Jurkat, Clone E6-1 (cell line): ENCODE data around the gene LRRC45. TPM values are rescaled to one million over a fixed set of nuclear protein-coding genes. Genes with fewer than 3 reads are reported as not detected.
"Not testable (repeated sequence)": the region's sequence is repeated elsewhere in the genome, so short reads cannot be mapped to it uniquely, and the experiment has no call there.

Experiments
- DNase-seq: peaks from one replicate; pipeline ENCODE4 v3.0.0-alpha.2; 2011; ENCODE audit warnings: low read depth, low spot score
- H3K4me3 ChIP-seq: 2 replicates; pipeline ENCODE4 v1.5.1; 2011; ENCODE audit warnings: mild to moderate bottlenecking, low read length, control low read depth, moderate library complexity
- polyA plus RNA-seq: library from polyadenylated mRNA; unstranded; fragments of >200 nt; gene quantifications from one replicate; pipeline ENCODE4 v1.2.1, GENCODE V29; 2012; ENCODE audit warnings: missing spikeins; ENCODE audit not compliant: insufficient read length, insufficient read depth

The LRRC45 gene
- 34.7 TPM for polyA plus RNA-seq

DNA sequence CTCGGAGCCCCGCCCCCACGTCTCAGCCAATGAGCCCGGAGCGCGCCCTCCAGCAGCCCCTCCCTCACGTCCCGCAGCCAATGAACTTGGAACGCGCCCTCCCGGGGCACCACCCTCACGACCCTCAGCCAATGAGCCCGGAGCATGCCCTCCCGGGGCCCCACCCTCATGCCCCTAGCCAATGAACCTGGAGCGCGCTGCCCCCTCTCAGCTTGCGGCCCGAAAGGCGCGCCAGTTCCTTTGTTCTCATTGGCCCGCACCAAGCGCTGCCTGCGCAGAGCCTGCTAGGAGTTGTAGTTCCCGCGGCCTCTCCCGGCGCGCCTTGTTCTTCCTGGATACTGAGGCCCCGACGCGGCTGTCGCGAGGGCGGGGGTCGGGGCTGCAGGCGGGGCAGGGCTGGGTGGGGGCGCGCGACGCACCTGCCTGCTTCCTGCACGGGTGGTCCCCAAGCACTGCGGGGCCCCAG is at the start of gene LRRC45:
TSS of gene LRRC45 (plus strand) at position 325 of the 466 bp plus-strand sequence. CDS start 339 bp downstream, outside the sequence.
- DNase-seq: peak; percentile 99
- peak within 1 kb of the TSS; percentile 84 for H3K4me3 ChIP-seq

DNA sequence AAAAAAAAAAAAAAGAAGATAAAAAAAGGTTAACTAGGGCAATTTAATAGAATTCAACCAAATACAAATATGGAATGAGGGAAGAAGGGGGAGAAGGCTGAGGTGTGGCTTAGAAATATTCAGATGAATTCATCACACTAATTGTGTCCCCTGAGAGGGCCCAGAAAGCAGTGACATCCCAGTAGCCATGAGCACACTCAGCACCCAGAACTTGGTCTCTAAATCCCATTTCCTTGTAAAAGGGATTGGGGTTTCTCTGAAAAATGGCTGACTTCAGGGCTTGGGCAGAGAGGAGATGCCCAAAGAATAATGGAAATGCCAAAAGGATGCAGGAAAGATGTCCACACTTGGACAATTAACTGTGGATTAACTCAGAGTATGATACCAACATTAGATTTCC is 49.7 kb upstream of the LRRC45 start:
- no peak overlapping the region for H3K4me3 ChIP-seq
- DNase-seq: no peak

DNA sequence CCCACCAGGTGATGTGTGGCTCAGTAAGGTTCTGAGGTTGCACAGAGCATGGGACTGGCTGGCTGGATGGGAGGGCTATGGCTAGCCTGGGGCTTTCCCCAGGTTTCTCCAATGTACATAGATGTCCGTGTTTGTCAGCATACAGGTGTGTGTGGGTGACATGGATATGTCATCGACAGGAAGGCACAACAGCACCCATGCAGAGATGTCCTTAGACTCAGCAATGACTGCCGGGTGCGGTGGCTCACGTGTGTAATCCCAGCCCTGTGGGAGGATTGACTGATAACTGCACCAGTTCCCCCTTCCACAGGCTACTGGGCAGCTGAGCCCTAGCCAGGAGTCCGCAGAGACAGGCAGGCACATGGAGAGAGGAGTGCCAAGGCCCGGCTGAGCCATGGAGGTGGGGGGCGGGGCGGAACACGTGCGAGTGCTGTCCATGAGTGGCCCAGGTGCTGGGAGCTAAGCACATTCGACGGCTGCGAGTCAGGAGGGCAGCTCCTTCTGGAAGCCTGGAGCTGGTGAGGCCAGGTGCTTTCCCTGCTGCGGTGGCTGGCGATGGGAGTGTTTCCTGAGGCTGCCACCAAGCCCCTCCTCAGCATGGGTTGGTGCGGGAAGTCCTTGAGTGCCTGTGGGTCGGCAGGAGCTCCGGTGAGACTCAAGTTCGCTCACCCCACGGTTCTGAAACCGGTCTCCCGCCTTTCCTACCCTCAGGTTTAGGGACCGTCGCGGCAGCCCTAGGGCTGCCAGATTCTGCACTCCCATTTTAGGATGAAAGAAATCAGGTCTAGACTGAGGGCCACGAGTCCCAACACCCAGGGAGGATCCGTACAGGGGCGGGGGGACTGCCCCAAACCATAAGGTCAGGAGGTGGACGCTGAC is 46.5 kb upstream of the LRRC45 start:
- no peak for DNase-seq
- H3K4me3 ChIP-seq: peak overlapping the region; percentile 73

DNA sequence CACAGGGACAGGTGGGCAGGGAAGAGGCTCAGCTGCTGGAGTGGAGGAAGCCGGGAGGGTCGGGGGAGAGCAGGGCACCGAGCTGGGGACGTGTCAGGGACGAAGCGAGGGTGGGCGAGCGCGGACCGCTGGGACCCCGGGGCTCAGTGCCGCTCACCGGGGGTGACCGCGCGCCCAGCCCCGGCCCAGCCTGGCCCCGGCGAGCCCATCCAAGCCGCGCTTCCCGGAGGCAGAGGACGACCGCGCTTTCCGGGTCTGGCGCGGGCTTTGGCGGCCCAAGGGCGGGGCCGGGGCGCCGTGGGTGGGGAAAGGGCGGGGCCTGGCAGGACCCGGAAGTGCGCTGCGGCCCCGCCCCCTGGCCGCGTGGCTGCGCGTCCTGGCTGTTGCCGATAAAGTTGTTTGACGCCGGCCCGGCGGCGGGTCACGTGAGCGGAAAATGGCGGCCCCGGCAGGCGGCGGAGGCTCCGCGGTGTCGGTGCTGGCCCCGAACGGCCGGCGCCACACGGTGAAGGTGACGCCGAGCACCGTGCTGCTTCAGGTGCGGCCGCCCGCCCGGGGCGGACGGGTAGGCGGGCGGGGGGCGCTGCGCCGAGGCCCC is 45.8 kb upstream of the LRRC45 start, which contains the start of gene ASPSCR1:
TSS of gene ASPSCR1 (plus strand) at position 419 of the 598 bp plus-strand sequence. CDS start at position 437, 18 bp downstream.
- peak; percentile 81 for DNase-seq
- peak within 1 kb of the TSS; percentile 73 for H3K4me3 ChIP-seq

DNA sequence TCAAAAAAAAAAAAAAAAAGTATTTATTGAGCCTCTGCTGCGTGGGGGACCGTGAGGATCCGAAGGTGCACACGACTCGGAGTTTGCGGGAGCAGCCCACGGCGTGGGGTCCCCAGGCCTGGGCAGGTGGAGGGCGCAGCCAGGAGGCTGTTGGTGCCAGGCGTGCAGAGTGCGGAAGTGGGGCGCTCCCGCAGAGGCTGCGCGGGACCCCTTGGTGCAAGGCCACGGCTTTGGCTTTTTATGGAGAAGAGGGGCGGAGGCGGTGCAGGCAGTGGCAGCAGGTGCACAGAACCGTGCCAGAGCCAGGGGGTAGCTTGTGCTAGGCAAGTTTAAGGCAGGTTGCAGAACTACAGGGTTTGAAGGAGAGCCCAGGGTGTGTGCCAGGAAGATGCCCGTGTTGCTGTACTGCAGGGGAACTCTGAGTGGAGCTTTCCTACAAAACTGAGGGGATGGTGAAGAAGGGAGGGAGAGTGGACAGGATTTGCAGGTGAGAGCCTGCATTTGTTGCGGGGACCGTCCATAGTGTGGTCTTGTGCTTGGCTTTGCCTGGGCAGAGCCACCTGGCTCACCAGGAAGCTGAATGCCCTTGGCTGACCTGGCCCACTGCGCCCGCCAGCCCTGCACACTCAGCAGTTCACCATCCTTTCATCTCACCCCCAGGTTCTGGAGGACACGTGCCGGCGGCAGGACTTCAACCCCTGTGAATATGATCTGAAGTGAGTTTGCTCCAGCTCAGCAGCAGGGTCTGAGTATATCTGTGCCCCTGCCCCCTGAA is 44.4 kb upstream of the LRRC45 start:
- no peak for DNase-seq
- no peak overlapping the region for H3K4me3 ChIP-seq

DNA sequence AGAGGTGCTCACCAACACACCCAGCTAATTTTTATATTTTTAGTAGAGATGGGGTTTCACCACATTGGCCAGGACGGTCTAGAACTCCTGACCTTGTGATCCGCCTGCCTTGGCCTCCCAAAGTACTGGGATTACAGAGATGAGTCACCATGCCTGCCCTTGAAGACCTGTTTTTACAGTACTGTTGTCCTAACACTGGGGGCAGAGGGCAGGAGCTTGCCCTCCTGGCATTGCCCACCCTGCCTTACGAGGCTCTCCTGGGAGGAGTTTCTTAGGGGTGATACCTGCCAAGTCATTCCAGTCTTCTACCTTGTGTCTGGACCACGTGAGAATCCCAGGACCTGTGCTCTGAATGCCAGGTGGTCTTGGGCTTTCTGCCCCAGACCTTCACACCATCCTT is 43.0 kb upstream of the LRRC45 start:
- DNase-seq: no peak
- no peak overlapping the region for H3K4me3 ChIP-seq

DNA sequence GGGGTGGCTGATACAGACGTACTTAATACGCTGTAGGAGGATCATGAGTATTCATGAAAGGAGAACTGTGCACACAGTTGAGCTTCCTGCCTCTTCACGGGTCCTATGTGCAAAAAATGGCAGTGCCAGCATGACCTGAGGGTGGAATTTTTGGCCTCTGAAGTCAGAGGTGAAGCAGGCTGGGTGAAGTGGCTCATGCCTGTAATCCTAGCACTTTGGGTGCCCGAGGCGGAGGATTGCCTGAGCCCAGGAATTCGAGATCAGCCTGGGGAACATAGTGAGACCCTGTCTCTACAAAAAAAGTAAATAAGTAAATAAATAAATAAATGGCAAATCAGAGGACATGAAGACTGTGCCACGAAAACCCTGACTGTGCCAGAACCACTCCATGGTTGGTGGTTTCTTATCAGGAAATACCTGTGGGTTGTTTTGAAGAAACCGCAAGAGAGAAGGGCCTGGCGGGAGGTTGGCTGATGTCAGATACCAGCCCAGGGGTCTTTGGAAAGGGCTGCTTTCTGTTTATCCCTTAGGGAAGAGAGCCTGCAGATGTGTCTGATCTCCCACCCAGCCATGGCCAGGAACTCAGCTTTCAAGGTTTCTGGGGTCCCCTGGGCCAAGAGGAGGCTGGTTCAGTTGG is 42.3 kb upstream of the LRRC45 start:
- H3K4me3 ChIP-seq: no peak overlapping the region
- DNase-seq: peak; percentile 66

DNA sequence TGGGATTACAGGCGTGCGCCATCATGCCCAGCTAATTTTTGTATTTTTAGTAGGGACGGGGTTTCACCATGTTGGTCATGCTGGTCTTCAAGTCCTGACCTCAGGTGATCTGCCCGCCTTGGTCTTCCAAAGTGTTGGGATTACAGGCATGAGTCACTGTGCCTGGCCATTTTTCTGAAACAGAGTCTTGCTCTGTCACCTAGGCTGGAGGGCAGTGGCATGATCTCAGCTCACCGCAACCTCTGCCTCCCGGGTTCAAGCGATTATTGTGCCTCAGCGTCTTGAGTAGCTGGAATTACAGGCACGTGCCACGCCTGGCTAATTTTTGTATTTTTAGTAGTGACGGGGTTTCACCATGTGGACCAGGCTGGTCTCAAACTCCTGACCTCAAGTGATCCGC is 41.6 kb upstream of the LRRC45 start:
- not testable (repeated sequence) for DNase-seq, H3K4me3 ChIP-seq

DNA sequence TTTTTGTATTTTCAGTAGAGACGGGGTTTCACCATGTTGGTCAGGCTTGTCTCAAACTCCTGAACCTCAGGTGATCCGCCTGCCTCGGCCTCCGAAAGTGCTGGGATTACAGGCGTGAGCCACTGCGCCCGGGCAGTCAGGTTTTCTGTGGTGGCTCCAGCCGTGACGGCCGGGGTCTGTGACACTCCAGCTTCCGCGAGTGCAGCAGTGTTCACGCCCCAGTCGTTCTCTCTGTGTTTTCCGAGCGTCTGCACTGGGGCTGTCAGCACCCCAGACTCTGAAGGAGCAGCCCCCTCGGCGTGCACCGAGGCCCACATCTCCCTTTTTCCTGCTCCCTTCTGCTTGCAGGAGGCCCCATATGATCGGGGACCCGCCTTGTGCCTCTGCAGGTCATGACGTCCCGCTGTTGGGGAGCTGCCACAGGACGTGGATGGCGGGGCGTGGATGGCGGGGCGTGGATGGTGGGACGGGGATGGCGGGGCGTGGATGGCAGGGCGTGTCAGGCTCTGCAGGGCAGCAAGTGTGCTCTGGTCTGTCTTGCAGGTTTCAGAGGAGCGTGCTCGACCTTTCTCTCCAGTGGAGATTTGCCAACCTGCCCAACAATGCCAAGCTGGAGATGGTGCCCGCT is 40.0 kb upstream of the LRRC45 start:
- no peak for DNase-seq
- no peak overlapping the region for H3K4me3 ChIP-seq

DNA sequence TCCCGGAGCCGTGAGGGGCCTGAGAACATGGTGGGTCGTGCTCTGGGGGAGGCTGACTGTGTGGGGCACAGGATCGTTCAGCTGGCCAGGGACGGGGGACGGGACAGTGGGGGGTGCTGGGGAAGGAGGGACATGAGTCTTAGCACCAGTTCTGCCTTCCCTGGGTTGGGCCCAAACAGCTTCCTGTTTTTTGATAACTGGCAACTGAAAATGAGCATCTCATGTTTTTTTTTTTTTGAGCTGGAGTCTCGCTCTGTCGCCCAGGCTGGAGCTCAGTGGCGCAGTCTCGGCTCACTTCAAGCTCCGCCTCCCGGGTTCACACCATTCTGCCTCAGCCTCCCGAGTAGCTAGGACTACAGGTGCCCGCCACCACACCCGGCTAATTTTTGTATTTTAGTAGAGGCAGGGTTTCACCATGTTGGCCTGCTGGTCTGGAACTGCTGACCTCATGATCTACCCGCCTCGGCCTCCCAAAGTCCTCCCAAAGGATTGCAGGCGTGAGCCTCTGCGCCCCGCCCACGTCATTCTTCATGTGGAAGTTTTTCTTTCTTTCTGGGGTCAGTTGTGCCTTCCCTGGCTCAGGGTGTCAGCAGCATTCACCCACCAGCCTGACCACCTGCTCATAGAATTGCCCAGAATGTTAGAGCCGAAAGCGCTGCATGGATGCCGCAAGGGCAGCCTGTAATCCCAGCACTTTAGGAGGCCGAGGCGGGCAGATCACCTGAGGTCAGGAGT is 39.3 kb upstream of the LRRC45 start:
- H3K4me3 ChIP-seq: no peak overlapping the region
- no peak for DNase-seq

DNA sequence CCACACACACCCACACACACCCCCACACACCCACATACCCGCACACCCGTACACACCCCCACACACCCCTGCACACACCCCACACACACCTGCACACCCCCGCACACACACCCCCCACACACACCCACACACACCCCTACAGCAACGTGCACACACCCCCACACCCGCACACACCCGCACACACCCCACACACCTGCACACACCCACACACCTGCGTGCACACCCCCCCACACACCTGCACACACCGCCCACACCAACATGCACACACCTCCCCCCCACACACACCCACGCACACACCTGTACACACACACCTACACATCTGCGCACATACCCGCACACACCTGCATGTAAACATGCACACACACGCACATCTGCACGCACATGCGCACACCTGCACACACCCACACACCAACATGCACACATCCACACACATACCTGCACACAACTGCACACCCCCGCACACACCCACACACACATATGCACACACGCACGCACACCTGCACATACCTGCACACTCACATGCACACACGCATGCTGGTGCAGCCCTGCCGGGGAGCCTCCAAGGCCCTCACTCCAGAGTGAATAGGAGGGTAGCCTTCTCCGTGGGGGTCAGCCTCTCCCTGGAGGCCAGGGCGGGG is 38.2 kb upstream of the LRRC45 start:
- DNase-seq: no peak
- H3K4me3 ChIP-seq: no peak overlapping the region

DNA sequence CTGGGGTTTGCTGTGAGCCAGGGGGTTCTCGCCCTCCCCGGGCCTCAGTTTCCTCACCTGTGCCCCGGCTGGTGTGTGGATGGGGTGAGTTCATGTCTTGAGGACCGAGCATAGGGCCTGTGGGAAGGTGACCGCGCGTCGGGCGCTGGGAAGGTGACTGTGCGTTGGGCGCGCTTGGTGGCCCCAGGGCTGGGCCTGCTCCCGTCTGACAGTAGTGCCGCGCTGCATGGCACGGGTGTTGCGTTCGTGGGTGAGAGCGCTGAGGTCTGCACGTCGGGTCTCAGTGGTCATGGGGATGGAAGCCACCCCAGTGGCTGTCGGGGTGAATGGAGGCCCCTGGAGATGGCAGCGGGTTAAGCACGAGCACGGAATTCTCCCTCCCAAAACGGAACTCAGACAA is 36.5 kb upstream of the LRRC45 start:
- DNase-seq: no peak
- no peak overlapping the region for H3K4me3 ChIP-seq

DNA sequence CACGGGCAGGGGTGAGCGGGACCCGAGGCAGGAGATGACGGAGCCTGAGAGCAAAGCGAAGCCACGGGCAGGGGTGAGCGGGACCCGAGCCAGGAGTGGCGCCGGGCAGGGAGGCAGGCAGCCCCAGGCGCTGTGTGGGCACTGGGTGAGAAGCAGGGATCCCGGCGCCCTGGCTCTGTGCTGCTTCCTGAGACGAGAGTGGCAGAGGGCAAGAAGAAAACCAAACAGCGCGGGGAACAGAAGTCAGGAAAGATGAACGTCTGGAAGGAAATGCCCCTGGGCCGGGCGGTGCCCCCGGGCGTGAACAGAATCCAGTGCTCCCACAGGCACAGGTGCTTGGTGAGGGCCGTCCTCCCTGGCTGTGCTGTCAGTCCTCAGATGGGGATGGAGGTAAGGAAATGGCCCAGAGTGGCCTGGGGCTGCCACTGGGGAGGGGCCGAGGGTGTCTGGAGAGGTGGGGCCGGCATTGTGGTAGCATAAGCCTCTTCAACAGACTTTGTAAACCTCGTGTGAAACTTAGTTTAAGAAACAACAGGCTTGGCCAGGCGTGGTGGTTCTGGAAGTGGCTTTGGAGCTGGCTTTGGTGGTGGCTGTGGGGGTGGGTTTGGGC is 35.8 kb upstream of the LRRC45 start:
- H3K4me3 ChIP-seq: no peak overlapping the region

DNA sequence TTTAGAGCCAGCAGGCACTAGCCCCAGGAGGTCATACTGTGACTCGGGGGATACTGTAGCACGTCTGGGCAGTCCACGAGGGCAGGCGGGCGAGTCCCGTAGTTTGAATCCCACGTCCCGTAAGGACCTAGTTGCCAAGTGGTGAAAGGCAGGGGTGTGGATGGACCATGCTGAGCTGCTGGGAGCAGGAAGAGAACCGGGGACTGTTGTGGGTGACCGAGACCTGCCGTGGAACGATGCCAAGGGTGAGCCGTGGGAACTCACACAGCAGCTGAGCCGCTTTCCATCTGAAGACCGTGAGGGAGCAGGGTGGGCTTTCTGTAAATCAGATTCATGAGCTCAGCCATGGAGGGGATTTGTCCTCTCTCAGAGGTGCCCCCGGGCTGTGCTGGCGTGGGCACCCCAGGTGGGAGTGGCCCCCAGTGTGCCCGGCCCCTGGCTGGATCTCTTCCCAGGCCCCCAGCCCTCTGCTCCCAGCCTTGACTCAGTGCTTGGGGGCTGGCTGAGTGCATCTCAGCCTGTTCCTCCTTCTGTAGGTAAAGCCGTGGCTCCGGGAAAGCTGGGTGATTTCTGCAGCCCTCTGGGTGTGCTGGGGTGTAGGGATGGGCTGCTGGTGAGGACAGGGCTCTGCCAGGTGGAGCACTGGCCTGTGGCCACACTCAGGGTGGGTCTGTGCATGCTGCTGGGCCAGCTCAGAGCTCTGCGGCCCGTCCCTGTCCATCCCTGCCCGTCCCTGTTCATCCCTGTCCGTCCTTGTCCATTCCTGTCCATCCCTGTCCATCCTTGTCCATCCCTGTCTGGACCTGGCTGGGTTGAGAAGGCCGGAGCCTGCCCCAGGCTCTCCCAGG is 32.0 kb upstream of the LRRC45 start:
- H3K4me3 ChIP-seq: no peak overlapping the region
- DNase-seq: no peak

More for the DNA sequence above, 35.8 kb upstream of the LRRC45 start:
- no peak for DNase-seq

DNA sequence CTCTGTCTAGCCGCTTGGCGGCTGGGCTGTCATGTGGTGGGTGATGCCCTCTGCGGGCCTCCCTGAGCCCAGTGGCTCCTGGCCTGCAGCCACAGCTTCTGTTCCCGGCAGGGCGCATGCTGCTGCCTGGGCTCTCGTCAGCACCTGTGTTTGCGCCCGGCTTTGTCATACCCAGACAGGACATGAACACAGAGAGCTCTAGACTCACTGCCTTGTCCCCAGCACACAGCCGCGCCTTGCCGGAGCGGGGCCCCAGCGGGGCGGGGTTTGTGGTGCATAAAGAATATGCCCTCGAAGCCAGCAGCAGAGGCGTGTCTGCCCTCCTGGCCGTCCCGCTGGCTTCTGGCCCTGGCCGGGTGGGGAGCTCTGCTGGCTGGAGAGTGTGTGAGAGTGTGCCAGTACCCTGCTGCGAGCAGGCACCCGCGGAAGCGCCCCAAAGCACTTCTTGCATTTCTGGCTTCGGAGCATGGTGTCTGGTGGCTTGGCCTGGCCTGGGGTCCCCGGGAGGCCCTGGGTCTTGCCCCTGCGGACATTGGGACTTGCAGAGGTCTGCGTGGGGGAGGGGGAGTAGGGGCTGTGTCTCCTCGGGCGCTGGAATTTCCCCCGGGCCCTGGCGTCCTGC is 31.3 kb upstream of the LRRC45 start:
- no peak overlapping the region for H3K4me3 ChIP-seq
- DNase-seq: no peak
